GM23248 (cell line): ENCODE measurements around the gene SAXO1. TPM values are rescaled to one million over a fixed set of nuclear protein-coding genes. Genes with fewer than 3 reads are reported as not detected.

Experiments
- DNase-seq: peaks from one replicate; pipeline ENCODE4 v3.0.0-alpha.2; 2015
- H2AFZ ChIP-seq: fragments of 200-600 bp; sonication (generic); 2 replicates; pipeline ENCODE4 v1.6.1; 2016; ENCODE audit warnings: antibody characterized with exemption
- H3F3A ChIP-seq: fragments of 200-600 bp; sonication (generic); 2 replicates; pipeline ENCODE4 v1.6.1; 2016; ENCODE audit warnings: mild to moderate bottlenecking, antibody characterized with exemption, mixed run types; ENCODE audit not compliant: insufficient read depth
- H3K27ac ChIP-seq: fragments of 200-600 bp; sonication (generic); 2 replicates; pipeline ENCODE4 v1.5.1; 2016; ENCODE audit warnings: mild to moderate bottlenecking
- H3K27me3 ChIP-seq: fragments of 200-600 bp; sonication (generic); replicated peaks from 2 replicates; pipeline ENCODE4 v1.6.1; 2016; ENCODE audit warnings: mild to moderate bottlenecking; ENCODE audit not compliant: insufficient read depth
- H3K36me3 ChIP-seq: fragments of 200-600 bp; sonication (generic); 2 replicates; pipeline ENCODE4 v1.6.1; 2016; ENCODE audit warnings: low read depth, mild to moderate bottlenecking
- H3K4me1 ChIP-seq: fragments of 200-600 bp; sonication (generic); 2 replicates; pipeline ENCODE4 v1.6.1; 2016; ENCODE audit warnings: mild to moderate bottlenecking; ENCODE audit not compliant: insufficient read depth
- H3K4me2 ChIP-seq: fragments of 200-600 bp; sonication (generic); one replicate; pipeline ENCODE4 v1.6.1; 2016; ENCODE audit warnings: mild to moderate bottlenecking; ENCODE audit not compliant: unreplicated experiment
- H3K4me3 ChIP-seq: fragments of 200-600 bp; sonication (generic); 2 replicates; pipeline ENCODE4 v1.5.1; 2016; ENCODE audit warnings: mild to moderate bottlenecking
- H3K79me2 ChIP-seq: fragments of 200-600 bp; sonication (generic); 2 replicates; pipeline ENCODE4 v1.6.1; 2016; ENCODE audit warnings: mild to moderate bottlenecking; ENCODE audit not compliant: insufficient read depth
- H3K9ac ChIP-seq: fragments of 200-600 bp; sonication (generic); 2 replicates; pipeline ENCODE4 v1.6.1; 2016; ENCODE audit warnings: mild to moderate bottlenecking
- H3K9me2 ChIP-seq: fragments of 200-600 bp; sonication (generic); 2 replicates; pipeline ENCODE4 v1.6.1; 2016; ENCODE audit warnings: mixed run types, mild to moderate bottlenecking, moderate library complexity; ENCODE audit not compliant: insufficient read depth
- H3K9me3 ChIP-seq: fragments of 200-600 bp; sonication (generic); one replicate; pipeline ENCODE4 v1.6.1; 2017; ENCODE audit warnings: low read depth
- H4K20me1 ChIP-seq: fragments of 200-600 bp; sonication (generic); 2 replicates; pipeline ENCODE4 v1.6.0; 2016; ENCODE audit not compliant: insufficient read depth
- EZH2 ChIP-seq: fragments of 200-600 bp; sonication (generic); IDR thresholded peaks from 2 replicates; pipeline ENCODE4 v1.6.1; 2018; ENCODE audit warnings: antibody characterized with exemption, mild to moderate bottlenecking; ENCODE audit not compliant: insufficient read depth, poor library complexity, severe bottlenecking
- EZH2phosphoT487 ChIP-seq: fragments of 200-600 bp; sonication (generic); IDR thresholded peaks from 2 replicates; pipeline ENCODE4 v1.6.1; 2018; ENCODE audit warnings: antibody characterized with exemption, moderate library complexity, mild to moderate bottlenecking, low read depth; ENCODE audit not compliant: insufficient read depth
- WGBS, 2 experiments: methylation state at CpG; one replicate each; pipeline ENCODE4 v1.1.6; 2015 to 2017; ENCODE audit warnings: low lambda C conversion rate in 2 of 2, low coverage in 1 of 2; ENCODE audit errors: missing lambda C conversion rate in 2 of 2; 5-methylcytosine and 5-hydroxymethylcytosine counted together
- in situ Hi-C: fragments of 300-500 bp; cut with MboI; formaldehyde crosslinking; loops from 2 replicates; pipeline ENCODE4 v1.15.0; 2020
- polyA plus RNA-seq: library from polyadenylated mRNA; unstranded; fragments of >200 nt; fragmentation: Nextera tagmentation; extraction: Ambion mirVana; gene quantifications from 2 replicates; pipeline ENCODE4 v1.2.1, GENCODE V29; 2016
- small RNA-seq: library from RNA; depleted of rRNA; stranded (forward); fragments of <200 nt; gene quantifications from one replicate; pipeline ENCODE3, GENCODE V24; 2014; ENCODE audit warnings: low read depth, low replicate concordance
- total RNA-seq: library from RNA; depleted of rRNA; stranded (reverse); fragments of >200 nt; shearing (Covaris generic); gene quantifications from 2 replicates; pipeline ENCODE4 v1.2.3, GENCODE V29; 2014; rRNA removed

The SAXO1 gene
- total and polyA plus RNA-seq, 2 experiments from 2014 or later: 0.83 TPM; not detected in 1

- no peaks in the 10 kb centered on the region for H3K9me2 ChIP-seq
- 95 to 100% methylated on average over 1 of the region's 1 CpG for WGBS, 2 experiments
- H4K20me1 ChIP-seq: no peaks in the 10 kb centered on the region; the same call in 1 of the 2 replicates
- DNase-seq: peak; percentile 26
- H3F3A ChIP-seq: 0 out of 2 replicates have a peak, but pooled peaks cover 7% of the 10 kb centered on the region
- H3K79me2 ChIP-seq: peaks cover 42% of the 10 kb centered on the region
- no peak for TF ChIP-seq EZH2
- no peak for TF ChIP-seq EZH2phosphoT487
- H3K9ac ChIP-seq: no peak overlapping the region
- H3K27me3 ChIP-seq: no peaks in the 10 kb centered on the region
- H2AFZ ChIP-seq: no peak overlapping the region
- in situ Hi-C loops: no loop called here
- H3K27ac ChIP-seq: no peak overlapping the region
- no peaks in the 10 kb centered on the region for H3K4me1 ChIP-seq
- no peaks in the 10 kb centered on the region for H3K9me3 ChIP-seq
- peaks cover 74% of the 10 kb centered on the region for H3K36me3 ChIP-seq
- no peak overlapping the region for H3K4me3 ChIP-seq
- H3K4me2 ChIP-seq: no peak overlapping the region
Measured at GRCh38 chr9:18888290-18888689, 144.7 kb downstream of the SAXO1 start.

GRCh38 chr9:18887546-18887945 lies 145.5 kb downstream of the SAXO1 start:
- Histone ChIP-seq H3K9me2 (no peaks in the 10 kb centered on the region), H3K27me3 (no peaks in the 10 kb centered on the region), H3K9ac (no peak overlapping the region), H2AFZ (no peak overlapping the region), H3K36me3 (peaks cover 67% of the 10 kb centered on the region), H3K4me2 (no peak overlapping the region), H3K4me3 (no peak overlapping the region), H4K20me1 (no peaks in the 10 kb centered on the region; the same call in 1 of the 2 replicates), H3K4me1 (no peaks in the 10 kb centered on the region), H3K9me3 (no peaks in the 10 kb centered on the region), H3F3A (0 out of 2 replicates have a peak, but pooled peaks cover 7% of the 10 kb centered on the region), H3K79me2 (peaks cover 42% of the 10 kb centered on the region), H3K27ac (no peak overlapping the region)
- TF ChIP-seq EZH2 (no peak), EZH2phosphoT487 (no peak)
- WGBS, 2 experiments: 100% methylated on average over 1 of the region's 1 CpG
- no peak for DNase-seq
- in situ Hi-C loops: no loop called here

- Histone ChIP-seq H3K79me2 (peaks cover 74% of the 10 kb centered on the region), H3K36me3 (peaks cover 16% of the 10 kb centered on the region), H3K27ac (no peak overlapping the region), H3K4me3 (no peak overlapping the region), H3K4me1 (peaks cover 4% of the 10 kb centered on the region; the same call in 1 of the 2 replicates), H3K9me3 (no peaks in the 10 kb centered on the region), H3K27me3 (no peaks in the 10 kb centered on the region), H3F3A (peaks cover 7% of the 10 kb centered on the region; the same call in 1 of the 2 replicates), H4K20me1 (peaks cover 3% of the 10 kb centered on the region; the same call in 1 of the 2 replicates), H3K9ac (no peak overlapping the region), H3K9me2 (no peaks in the 10 kb centered on the region), H2AFZ (no peak overlapping the region), H3K4me2 (no peak overlapping the region)
- in situ Hi-C loops: no loop called here
- no peak for DNase-seq
- TF ChIP-seq EZH2phosphoT487: no peak
- 8 to 10% methylated on average over 2 of the region's 2 CpGs for WGBS, 2 experiments
Measured at GRCh38 chr9:18881758-18882157, 151.3 kb downstream of the SAXO1 start.

GRCh38 chr9:18877984-18878383 lies 155.0 kb downstream of the SAXO1 start:
- H3K4me1 ChIP-seq: peaks cover 4% of the 10 kb centered on the region; the same call in 1 of the 2 replicates

More at GRCh38 chr9:18877984-18878383, 155.0 kb downstream of the SAXO1 start:
- Histone ChIP-seq H3F3A (no peaks in the 10 kb centered on the region; the same call in 1 of the 2 replicates), H3K9me3 (no peaks in the 10 kb centered on the region), H3K9ac (no peak overlapping the region), H3K4me2 (no peak overlapping the region), H4K20me1 (peaks cover 6% of the 10 kb centered on the region; the same call in 1 of the 2 replicates), H3K9me2 (no peaks in the 10 kb centered on the region), H3K27me3 (no peaks in the 10 kb centered on the region), H3K79me2 (peaks cover 86% of the 10 kb centered on the region), H2AFZ (no peak overlapping the region), H3K27ac (no peak overlapping the region), H3K4me3 (no peak overlapping the region), H3K36me3 (no peaks in the 10 kb centered on the region; the same call in 1 of the 2 replicates)
- no peak for DNase-seq
- TF ChIP-seq EZH2phosphoT487: no peak
- no peak for TF ChIP-seq EZH2
- WGBS, 2 experiments: 100% methylated on average over 3 of the region's 3 CpGs
- in situ Hi-C loops: no loop called here

Small RNA genes lying within 50 kb of the gene (small RNA-seq; reads per million reads assigned to genes)
- not detected for gene RNU6-264P
- 0.87 reads per million, percentile 35 among the genes with 10 or more reads in this experiment for gene SCARNA8

Other genes starting within 250 kb of the SAXO1 start
- 53.1 and 53.3 TPM in 2 replicates for gene RRAGA, start 16.2 kb upstream of the SAXO1 start, total RNA-seq
- 217 TPM in 2 replicates for gene RRAGA, start 16.2 kb upstream of the SAXO1 start, polyA plus RNA-seq
- gene HAUS6, start 69.7 kb upstream of the SAXO1 start, total RNA-seq: 9.4 and 12.5 TPM in 2 replicates
- gene HAUS6, start 69.7 kb upstream of the SAXO1 start, polyA plus RNA-seq: 7.0 and 7.7 TPM in 2 replicates
- 114 and 120 TPM in 2 replicates for gene PLIN2, start 94.3 kb upstream of the SAXO1 start, total RNA-seq
- 136 and 141 TPM in 2 replicates for gene PLIN2, start 94.3 kb upstream of the SAXO1 start, polyA plus RNA-seq
- gene DENND4C, start 197.5 kb upstream of the SAXO1 start, total RNA-seq: 28.9 and 39.8 TPM in 2 replicates
- 11.8 and 11.9 TPM in 2 replicates for gene DENND4C, start 197.5 kb upstream of the SAXO1 start, polyA plus RNA-seq